Head of caudate nucleus (tissue), 42 donors: Measurements from ENCODE around the gene C10orf67.

Source experiments
- DNase-seq, 42 donors: peaks; one replicate each; pipeline versions ENCODE4 v3.0.0 to v3.0.0-alpha.2; 2020 to 2021; ENCODE audit warnings: mixed read lengths in 7 of 42
- intact Hi-C: fragments of 100-400 bp; cut with DNase I; formaldehyde crosslinking; loops from one replicate; pipeline ENCODE4 v1.15.0; 2022

The C10orf67 gene

DNA sequence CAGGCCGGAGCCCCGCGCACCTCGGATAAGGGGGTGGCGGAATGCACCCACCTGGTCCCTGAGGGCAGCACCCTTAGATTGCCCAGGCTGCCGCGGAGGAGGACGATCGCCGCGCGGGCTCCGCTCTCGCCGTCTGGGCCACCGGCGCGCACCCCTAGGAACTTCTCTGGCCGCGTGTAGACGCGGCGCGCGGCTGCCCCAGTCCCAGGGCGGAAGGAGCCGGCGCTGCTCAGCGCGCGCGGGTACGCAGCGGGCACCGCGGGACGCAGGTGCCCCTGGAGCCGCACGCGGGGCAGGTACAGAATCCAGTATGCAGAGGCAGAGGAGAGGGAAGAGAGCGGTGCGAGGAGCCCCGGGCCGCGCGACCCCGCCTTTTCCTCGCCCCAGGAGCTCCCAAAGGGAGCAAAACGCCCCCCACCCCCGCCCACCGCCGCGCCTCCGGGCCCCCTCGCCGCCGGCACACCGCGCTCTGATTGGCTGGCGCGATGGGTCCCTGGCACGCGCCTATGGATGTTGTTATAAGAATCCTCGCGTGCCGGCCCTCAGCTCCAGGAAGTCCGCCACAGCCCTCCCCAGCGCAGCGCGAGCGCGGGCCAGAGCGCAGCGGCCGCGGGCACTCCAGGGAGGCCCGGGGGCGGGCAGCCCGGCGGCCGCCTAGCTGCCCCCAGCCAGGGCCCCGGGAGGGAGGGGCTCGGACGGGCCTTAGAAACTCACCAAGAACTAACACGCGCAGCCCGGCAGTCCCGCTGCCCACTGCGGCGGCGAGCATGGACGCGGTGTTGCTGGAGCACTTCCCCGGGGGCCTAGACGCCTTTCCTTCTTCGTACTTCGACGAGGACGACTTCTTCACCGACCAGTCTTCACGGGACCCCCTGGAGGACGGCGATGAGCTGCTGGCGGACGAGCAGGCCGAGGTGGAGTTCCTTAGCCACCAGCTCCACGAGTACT lies 152.6 kb downstream of the C10orf67 start, which contains the start of gene PTF1A:
TSS of gene PTF1A (plus strand) at position 549 of the 948 bp plus-strand sequence. CDS start at position 768, 219 bp downstream.
- intact Hi-C loops = no loop called here
- no peak for DNase-seq

DNA sequence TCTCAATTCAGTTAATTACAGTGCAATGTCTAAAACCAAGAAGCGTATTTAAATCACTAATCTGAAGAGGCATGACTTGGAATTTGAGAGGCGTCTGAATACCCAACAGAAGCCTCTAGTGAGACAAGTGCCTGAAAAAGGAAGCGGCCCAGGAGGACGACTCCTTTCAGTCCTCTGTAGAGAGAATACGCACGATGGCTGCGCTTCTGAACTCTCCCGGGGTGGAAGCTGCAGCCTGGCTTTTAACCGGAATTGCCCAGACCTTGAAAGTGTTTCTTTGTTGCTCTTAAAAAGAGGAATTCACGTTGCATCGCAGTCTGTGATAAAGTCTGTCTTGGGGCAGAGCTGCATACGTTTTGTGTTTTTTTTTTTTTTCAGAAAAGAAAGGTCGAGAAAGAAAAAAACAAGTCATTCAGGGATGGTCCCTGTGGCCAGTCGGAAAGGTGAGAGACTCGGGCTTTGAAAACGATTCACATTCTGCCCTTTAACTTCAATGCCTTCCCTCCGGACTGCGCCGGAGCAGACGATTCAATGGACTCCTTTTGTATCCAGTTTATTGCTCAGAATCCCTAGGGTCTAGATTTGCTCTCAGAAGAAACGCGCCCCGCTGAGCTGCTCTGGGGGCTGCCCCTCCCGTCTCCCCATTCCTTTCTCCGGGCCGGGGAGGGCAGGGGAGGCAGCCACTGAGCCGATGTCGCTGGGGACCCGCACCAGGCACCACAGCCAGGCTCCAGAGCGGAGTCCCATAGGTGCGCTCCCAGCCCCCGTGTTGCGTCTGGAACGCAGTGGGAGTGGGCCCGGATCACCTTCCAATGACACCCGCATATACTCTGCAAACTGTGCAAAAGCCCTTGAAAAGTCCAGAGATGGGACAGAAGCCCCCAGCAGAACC lies 153.5 kb downstream of the C10orf67 start:
- DNase-seq = no peak
- intact Hi-C loops = no loop called here

DNA sequence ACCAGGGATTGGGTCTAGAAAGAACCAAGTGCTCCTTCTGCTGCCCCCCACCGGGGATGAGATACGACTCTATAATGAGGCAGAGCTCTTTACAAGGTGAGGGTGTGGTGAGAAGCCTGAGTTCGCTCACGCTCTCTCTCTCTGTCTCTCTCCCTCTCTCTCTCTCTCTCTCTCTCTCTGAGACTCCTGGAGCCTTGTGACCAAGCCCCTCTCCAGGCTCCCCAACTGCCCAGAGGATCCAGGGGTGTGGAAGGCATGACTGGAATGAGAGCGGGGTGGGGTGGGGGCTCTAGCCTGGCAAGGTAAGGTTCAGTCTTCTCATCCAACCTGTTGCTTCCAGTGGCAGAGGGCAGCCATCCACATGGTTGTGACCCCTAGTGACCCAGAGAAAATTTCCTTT lies 155.6 kb downstream of the C10orf67 start:
- intact Hi-C loops = no loop called here
- no peak for DNase-seq

DNA sequence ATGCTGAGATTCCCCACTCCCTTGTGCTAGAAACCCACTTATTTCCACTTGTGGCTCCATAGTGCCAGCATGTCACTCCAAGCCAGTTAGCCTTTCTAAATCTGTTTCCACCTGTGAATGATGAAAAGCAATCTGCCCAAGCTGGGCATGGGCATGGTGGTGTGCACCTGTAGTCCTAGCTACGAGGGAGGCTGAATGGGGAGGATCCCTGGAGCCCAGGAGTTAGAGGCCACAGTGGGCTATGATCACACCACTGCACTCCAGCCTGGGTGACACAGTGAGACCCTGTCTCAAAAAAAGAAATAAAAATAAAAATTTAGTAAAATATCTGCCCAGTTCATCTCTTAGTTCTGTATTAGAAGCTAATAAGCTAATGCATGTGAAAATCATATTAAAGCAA lies 157.4 kb downstream of the C10orf67 start:
- no peak for DNase-seq
- intact Hi-C loops = no loop called here

DNA sequence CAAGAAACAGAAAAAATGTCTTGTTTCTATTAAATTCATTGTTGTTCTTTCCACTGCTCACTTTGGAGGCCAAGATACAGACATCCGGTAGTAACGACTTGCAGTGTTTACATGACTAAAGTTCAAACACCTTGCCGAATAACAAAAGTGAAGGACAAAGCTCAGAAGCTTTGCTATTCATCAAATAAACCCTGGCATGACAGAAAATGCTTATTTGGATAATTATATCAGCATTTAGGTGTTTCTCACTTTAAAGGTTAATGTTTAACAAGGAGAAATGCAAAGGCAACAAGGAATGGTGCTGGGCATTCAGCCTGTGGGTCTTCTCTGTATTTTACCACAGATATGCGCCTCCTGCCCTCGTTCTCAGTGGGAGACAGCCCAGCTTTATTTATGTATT lies 157.9 kb downstream of the C10orf67 start:
- intact Hi-C loops = no loop called here
- no peak for DNase-seq

DNA sequence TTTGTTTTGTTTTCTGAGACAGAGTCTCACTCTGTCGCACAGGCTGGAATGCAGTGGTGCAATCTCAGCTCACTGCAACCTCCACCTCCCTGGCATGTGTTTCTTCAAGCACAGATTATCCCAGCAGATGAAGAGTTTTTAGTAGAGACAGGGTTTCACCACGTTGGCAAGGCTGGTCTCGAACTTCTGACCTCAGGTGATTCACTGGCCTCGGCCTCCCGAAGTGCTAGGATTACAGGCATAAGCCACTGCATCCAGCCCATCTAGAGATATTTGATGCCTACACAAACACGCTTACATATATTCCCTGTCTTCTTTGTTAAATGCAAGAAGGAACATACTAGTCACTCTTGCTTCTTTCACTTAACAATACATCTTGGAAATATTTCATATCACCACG lies 158.4 kb downstream of the C10orf67 start:
- DNase-seq = no peak
- intact Hi-C loops = no loop called here

DNA sequence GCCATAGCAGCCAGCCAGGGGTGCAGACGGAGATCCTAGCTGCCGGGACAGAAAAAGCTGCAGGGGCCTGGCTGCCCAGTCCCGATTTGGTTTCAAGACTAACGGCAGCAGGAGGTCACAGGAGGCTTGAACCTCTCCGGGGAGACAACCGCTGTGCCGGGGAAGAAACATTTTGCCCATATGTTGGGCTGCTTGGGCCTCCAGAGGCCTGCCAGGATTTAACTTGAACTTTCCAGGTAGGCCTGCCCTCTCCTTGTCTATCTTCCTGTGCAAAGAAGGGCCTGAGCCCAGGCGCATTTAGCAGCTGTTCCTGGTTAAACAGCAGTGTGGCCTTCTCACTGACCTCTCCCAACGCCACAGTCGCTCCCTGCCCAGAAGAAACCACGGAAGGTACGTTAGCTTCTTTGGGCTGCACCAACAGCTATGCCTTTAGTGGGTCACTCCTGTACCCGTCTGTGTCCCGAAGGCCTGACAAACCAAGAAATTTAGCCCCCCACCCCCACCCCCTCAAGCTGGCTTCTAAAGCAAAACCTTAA lies 169.6 kb downstream of the C10orf67 start:
- intact Hi-C loops = no loop called here
- DNase-seq = peak in 1 of 42 donors; percentile 19

DNA sequence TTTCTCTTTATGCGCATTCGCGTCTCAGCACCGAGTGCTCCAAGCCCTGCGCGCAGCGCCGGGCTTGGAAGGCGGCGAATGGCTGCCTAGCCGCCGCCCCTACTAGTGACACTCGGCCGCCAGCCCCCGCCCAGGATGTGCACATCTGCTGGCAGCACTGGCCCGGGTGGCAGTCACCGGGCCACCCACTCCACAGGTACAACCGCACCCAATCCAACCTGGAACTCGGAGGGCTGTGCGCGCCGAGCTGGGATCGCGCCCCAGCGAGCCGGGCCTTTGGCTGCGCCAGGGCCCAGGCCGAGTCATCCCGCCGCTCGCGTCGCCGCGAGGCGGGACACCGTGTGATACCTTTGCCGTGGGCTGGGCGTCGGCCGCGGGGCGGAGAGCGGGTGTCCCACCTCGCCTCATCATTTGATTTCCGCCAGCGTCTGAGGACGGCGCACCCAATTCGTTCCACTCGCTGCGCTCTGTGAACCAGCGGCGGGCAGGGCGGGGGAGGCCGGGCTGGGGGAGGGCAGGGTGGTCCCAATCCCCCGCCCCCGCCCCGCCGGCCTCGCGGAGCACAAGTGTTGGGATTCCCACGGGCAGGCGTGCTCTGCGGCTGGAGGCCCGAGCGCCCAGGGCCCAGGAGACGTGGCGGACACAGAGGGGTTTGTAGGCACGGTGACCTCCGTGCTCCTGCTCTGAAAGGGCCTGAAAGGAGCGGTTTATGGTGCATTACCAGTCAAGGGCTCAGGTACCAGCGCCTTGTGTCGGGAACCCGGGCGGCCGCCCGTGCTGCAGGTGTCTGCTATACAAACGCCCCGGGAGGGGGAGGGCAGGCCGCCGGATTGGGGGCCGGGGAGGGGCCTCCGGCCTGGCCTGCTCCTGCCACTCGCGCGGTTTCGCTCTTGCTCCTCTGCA lies 170.3 kb downstream of the C10orf67 start:
- intact Hi-C loops = no loop called here
- DNase-seq = peak in 33 of 42 donors; percentile 18 to 74 (median 46)

DNA sequence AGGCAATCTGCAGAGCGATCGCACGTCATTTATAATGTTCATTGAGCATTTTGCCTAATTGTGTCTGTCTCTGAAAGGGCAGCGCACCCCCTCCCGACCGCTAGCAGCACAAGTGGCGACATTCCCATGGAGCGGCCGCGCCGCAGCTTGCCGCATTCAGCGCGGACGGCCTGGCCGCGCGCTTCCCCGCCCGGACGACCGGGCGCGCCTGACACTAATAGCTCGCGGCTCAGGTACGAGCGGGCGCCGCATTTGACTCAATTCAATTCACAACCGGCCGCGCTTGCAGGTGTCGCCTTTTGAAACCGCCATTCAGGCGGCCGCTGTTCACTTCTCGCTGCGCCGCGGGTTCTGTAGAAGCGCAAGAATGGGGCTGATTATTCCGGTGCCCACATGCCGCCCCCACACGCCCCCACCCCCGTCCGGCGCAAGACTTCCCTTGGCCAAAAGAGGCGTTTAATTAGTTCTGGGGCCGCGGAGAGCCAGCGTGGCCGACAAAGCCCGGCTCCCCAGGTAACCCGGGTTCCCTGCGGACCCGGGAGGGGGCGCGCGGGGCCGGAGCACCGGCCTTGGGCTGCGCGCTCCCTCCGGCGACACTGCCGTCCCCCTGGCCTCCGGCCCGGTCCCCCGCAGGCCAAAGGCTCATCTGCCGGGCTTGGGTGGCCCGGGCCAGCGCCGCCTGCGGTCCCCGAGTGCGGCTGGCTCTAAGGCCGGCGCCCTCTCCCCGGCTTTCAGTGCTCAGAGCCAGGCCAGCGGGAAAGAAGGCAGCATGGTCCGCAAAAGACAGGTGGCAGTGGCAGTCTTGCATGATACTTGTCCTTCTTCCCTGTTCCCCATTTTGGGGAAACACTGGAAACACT lies 171.2 kb downstream of the C10orf67 start:
- intact Hi-C loops = no loop called here
- DNase-seq = peak in 32 of 42 donors; percentile 12 to 70 (median 42)

DNA sequence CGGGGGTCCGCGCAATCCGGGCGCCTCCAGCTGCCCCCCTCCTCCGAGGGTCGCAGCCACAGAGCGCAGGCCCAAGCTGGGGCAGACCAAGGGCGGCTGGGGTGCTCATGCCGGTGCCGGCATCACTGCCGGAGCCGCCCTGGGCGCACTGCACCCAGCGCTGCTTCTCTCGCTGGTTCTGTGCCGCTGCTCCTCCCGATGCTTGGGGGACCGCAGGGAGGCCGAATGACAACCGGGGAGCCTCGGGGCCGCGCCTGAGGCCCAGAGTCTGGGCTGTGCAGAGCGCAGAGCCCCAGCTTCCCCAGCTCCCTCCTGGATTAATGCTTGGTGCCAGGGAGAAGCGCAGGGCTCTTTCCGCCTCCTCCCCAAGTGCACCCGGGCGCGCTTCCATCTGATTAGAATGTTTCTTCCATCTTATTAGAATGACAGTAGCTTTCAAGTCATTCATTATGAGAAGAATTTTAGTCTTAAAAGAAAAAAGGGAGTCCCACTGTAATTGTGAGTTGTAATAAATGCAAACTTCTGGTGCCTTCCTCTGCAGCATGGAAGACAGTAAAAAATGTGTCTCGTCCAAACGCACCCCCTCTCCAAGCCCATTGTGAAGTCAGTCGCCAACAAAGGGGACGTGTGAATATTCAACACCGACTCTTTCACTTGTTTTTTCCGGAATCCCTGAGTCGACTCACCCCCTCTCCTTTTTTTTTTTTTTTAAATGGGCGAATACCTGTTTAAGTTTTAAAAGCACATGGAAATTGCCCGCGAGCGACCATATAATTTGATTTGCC lies 172.0 kb downstream of the C10orf67 start:
- intact Hi-C loops = no loop called here
- peak in 24 of 42 donors; percentile 3 to 63 (median 40) for DNase-seq

DNA sequence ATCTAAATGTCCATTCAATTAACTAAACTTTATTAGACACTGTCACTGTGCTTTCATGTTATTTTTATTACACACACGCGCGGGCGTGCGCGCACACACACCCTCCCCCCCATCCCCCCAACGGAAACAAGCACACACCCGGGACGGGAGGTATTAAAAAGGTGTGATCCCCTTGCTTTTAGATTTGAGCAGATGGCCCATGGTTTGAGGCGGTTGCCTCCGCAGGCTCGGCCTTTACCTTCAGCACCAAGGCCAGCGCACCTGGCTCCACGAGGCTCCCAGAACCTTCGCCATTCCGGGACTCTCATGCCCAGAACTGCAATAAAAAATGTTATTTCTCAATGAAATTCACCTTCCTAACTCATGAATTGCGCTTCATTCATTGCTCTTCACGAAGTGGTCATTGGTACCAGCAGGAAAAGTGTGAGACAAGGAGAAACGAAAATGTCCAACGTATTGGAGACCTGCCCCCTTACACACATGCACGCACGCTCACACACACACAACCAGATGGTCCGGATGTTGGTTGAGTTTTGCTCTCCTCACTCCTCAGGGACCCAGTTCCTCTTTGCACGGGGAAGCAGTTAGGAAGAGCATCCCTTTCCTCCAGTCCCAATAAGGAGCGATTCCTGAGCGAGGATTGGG lies 173.2 kb downstream of the C10orf67 start:
- intact Hi-C loops = no loop called here
- DNase-seq = no peak

DNA sequence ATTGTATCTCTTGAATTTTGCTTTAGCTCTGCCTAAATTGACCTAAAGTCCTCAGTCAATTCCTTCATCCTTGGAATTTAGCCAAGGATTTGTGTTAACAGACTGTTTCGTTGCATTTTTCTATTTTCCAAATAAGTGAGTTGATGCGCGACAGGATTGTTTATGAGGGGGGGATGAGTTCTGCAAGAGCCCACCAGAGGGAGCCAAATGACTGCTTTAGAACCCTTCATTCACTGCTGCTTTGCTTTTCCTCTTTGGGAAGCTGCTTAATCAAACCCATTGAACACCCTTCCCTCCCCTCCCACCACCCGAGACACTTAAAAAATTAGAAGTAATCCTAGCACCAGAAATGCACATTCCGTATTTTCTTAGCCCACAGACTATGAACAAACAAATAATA lies 186.2 kb downstream of the C10orf67 start:
- intact Hi-C loops = loop anchor here (5.0 kb wide), 1 partner anchor 134 kb away; no protein-coding TSS in a partner anchor
- DNase-seq = peak in 41 of 42 donors; percentile 9 to 87 (median 65)

DNA sequence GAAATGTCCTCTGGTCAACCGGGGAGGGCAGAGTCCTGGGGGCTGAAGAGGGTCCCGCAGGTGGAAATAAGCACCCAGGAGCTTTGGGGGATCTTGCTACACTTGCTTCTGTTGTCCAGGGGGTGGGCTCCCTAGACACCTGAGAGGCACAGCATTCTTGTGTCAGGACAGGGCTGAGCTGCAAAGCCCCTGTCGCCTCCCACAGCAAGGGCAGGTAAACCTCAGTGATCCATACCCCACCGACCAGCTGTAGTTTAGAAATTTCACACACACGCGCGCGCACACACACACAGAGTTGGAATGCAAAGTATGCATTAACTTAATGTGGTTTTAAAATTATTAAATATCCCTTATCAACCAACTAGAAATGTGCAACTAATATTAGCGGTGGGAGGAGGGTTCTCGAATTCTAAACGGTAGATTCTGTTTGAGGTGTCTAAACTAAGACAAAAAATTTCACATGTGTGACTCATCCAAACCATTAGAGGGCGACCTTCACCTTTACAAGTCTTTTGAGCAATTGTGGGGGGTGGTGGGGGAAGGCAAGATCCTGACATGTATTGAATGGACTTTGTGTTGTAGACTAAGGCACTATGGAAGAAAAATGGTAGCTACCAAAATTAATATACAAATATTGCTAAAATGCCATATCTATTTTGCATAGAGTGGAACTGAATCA lies 186.8 kb downstream of the C10orf67 start:
- intact Hi-C loops = loop anchor here (5.0 kb wide), 1 partner anchor 134 kb away; no protein-coding TSS in a partner anchor
- peak in 10 of 42 donors; percentile 10 to 51 (median 33) for DNase-seq

DNA sequence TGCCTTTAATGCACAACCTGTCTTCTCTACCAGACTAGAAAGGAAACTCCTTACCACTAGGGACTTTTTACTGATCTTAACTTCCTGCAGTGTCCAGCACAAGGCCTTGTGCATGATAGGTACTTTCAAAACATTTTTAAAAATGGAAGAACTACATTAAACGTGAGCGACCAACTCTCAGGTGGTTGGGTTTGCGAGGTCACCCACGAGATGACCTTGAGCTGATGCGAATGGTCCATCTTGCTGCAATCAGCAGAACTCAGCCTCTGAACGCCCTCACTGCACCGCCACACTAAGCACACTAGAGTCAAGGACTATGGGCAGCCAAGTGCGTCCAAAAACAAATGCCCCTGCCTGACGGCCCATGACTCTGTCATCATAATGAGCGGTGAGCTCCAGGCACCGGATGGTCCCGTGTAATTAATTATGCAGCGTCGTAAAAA lies 187.3 kb downstream of the C10orf67 start:
- no peak for DNase-seq
- intact Hi-C loops = loop anchor here (5.0 kb wide), 1 partner anchor 135 kb away; no protein-coding TSS in a partner anchor

DNA sequence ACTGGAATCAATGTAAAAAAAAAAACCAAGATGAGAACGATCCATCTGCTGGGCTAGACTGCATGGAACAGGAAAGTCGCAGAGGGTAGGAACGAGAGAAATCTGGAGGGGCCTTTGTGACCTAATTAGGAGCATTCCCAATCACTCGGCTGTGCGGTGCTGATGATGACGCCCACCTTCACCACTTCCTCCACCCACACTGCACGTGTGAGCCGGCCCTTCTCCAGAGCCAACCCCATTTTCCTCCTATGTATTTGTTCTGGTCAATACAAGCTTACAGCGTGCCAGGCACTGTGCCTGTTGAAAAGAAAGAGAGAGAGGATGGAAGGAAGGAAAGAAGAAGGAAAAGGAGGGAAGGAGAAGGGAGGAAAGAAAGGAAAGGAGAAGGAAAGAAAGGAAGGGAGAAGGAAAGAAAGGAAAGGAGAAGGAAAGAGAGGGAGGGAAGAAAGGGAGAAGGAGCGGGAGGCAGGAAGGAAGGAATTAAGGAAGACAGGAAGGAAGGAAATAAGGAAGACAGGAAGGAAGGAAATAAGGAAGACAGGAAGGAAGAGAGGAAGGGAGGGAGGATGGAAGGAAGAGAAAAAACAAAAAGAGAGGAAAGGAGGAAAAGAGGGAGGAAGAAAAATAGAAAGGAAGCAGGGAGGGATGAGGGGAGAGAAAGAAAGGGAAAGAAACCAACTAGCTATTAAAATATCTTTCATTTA lies 188.0 kb downstream of the C10orf67 start:
- intact Hi-C loops = loop anchor here (5.0 kb wide), 1 partner anchor 136 kb away; no protein-coding TSS in a partner anchor
- DNase-seq = no peak
